Measurements from ENCODE around the gene GRID2IP.
"Not testable (repeated sequence)": the region's sequence is repeated elsewhere in the genome, so short reads cannot be mapped to it uniquely, and the experiment has no call there.

The GRID2IP gene

GRCh38 chr7:6551016-6551511 is at the start of gene GRID2IP:
TSS of gene GRID2IP (minus strand) at chr7:6551461. CDS start at chr7:6551436, 25 bp downstream.
- H3K27me3 ChIP-seq (ENCODE audit: control insufficient read depth, insufficient read depth, low read length): no peaks in the 10 kb centered on the region
- no peaks in the 10 kb centered on the region for H3K9me3 ChIP-seq (ENCODE audit: control insufficient read depth, low read depth, low read length)
- no peak within 1 kb of the TSS for H3K4me3 ChIP-seq (ENCODE audit: low read length)
- no peak within 1 kb of the TSS for H3K9ac ChIP-seq (ENCODE audit: low read length)
- no peak within 1 kb of the TSS for H3K27ac ChIP-seq (ENCODE audit: low read length)
- H3K4me1 ChIP-seq (ENCODE audit: control insufficient read depth, low read depth, low read length): no peaks in the 10 kb centered on the region
- no peaks in the 10 kb centered on the region for H3K36me3 ChIP-seq (ENCODE audit: control insufficient read depth, low read depth, low read length)

- no peak overlapping the region for H3K4me3 ChIP-seq (ENCODE audit: low read length)
- no peaks in the 10 kb centered on the region for H3K9me3 ChIP-seq (ENCODE audit: control insufficient read depth, low read depth, low read length)
- H3K4me1 ChIP-seq (ENCODE audit: control insufficient read depth, low read depth, low read length): no peaks in the 10 kb centered on the region
- no peak overlapping the region for H3K27ac ChIP-seq (ENCODE audit: low read length)
- no peak overlapping the region for H3K9ac ChIP-seq (ENCODE audit: low read length)
- H3K27me3 ChIP-seq (ENCODE audit: control insufficient read depth, insufficient read depth, low read length): no peaks in the 10 kb centered on the region
- peaks cover 36% of the 10 kb centered on the region for H3K36me3 ChIP-seq (ENCODE audit: control insufficient read depth, low read depth, low read length)
Observed at GRCh38 chr7:6600093-6600492, 48.8 kb upstream of the GRID2IP start.

- peak overlapping the region; percentile 89 for H3K4me3 ChIP-seq (ENCODE audit: low read length)
- peaks cover 43% of the 10 kb centered on the region for H3K36me3 ChIP-seq (ENCODE audit: control insufficient read depth, low read depth, low read length)
- peaks cover 4% of the 10 kb centered on the region for H3K4me1 ChIP-seq (ENCODE audit: control insufficient read depth, low read depth, low read length)
- no peaks in the 10 kb centered on the region for H3K9me3 ChIP-seq (ENCODE audit: control insufficient read depth, low read depth, low read length)
- H3K27ac ChIP-seq (ENCODE audit: low read length): no peak overlapping the region
- no peaks in the 10 kb centered on the region for H3K27me3 ChIP-seq (ENCODE audit: control insufficient read depth, insufficient read depth, low read length)
- peak overlapping the region; percentile 75 for H3K9ac ChIP-seq (ENCODE audit: low read length)
Observed at GRCh38 chr7:6590645-6591110, 39.4 kb upstream of the GRID2IP start.

GRCh38 chr7:6589829-6590644 is 38.8 kb upstream of the GRID2IP start, which contains the start of gene INTS15:
TSS of gene INTS15 (plus strand) at chr7:6590021. CDS start at chr7:6590284, 263 bp downstream.
- peaks cover 43% of the 10 kb centered on the region for H3K36me3 ChIP-seq (ENCODE audit: control insufficient read depth, low read depth, low read length)
- peaks cover 4% of the 10 kb centered on the region for H3K4me1 ChIP-seq (ENCODE audit: control insufficient read depth, low read depth, low read length)
- H3K27ac ChIP-seq (ENCODE audit: low read length): no peak within 1 kb of the TSS
- H3K9me3 ChIP-seq (ENCODE audit: control insufficient read depth, low read depth, low read length): no peaks in the 10 kb centered on the region
- H3K4me3 ChIP-seq (ENCODE audit: low read length): peak within 1 kb of the TSS; percentile 89
- no peaks in the 10 kb centered on the region for H3K27me3 ChIP-seq (ENCODE audit: control insufficient read depth, insufficient read depth, low read length)
- peak within 1 kb of the TSS; percentile 75 for H3K9ac ChIP-seq (ENCODE audit: low read length)

GRCh38 chr7:6589151-6589828 is 38.0 kb upstream of the GRID2IP start:
- H3K27ac ChIP-seq (ENCODE audit: low read length): no peak overlapping the region
- H3K27me3 ChIP-seq (ENCODE audit: control insufficient read depth, insufficient read depth, low read length): no peaks in the 10 kb centered on the region
- H3K36me3 ChIP-seq (ENCODE audit: control insufficient read depth, low read depth, low read length): peaks cover 45% of the 10 kb centered on the region
- H3K9me3 ChIP-seq (ENCODE audit: control insufficient read depth, low read depth, low read length): no peaks in the 10 kb centered on the region
- peaks cover 4% of the 10 kb centered on the region for H3K4me1 ChIP-seq (ENCODE audit: control insufficient read depth, low read depth, low read length)
- H3K4me3 ChIP-seq (ENCODE audit: low read length): peak overlapping the region; percentile 39
- H3K9ac ChIP-seq (ENCODE audit: low read length): no peak overlapping the region

GRCh38 chr7:6588566-6588965 is 37.3 kb upstream of the GRID2IP start:
- H3K9me3 ChIP-seq (ENCODE audit: control insufficient read depth, low read depth, low read length): no peaks in the 10 kb centered on the region
- H3K4me1 ChIP-seq (ENCODE audit: control insufficient read depth, low read depth, low read length): peaks cover 4% of the 10 kb centered on the region
- no peaks in the 10 kb centered on the region for H3K27me3 ChIP-seq (ENCODE audit: control insufficient read depth, insufficient read depth, low read length)
- no peak overlapping the region for H3K9ac ChIP-seq (ENCODE audit: low read length)
- H3K27ac ChIP-seq (ENCODE audit: low read length): no peak overlapping the region
- no peak overlapping the region for H3K4me3 ChIP-seq (ENCODE audit: low read length)
- peaks cover 49% of the 10 kb centered on the region for H3K36me3 ChIP-seq (ENCODE audit: control insufficient read depth, low read depth, low read length)

GRCh38 chr7:6585746-6586432 is 34.6 kb upstream of the GRID2IP start:
- not testable (repeated sequence) for H3K27ac ChIP-seq (ENCODE audit: low read length); H3K4me1 ChIP-seq (ENCODE audit: control insufficient read depth, low read depth, low read length); H3K27me3 ChIP-seq (ENCODE audit: control insufficient read depth, insufficient read depth, low read length); H3K9me3 ChIP-seq (ENCODE audit: control insufficient read depth, low read depth, low read length); H3K4me3 ChIP-seq (ENCODE audit: low read length); H3K9ac ChIP-seq (ENCODE audit: low read length)
- peaks cover 67% of the 10 kb centered on the region for H3K36me3 ChIP-seq (ENCODE audit: control insufficient read depth, low read depth, low read length)

- Histone ChIP-seq H3K27ac (ENCODE audit: low read length) (no peak overlapping the region), H3K4me3 (ENCODE audit: low read length) (no peak overlapping the region), H3K4me1 (ENCODE audit: control insufficient read depth, low read depth, low read length) (no peaks in the 10 kb centered on the region), H3K27me3 (ENCODE audit: control insufficient read depth, insufficient read depth, low read length) (no peaks in the 10 kb centered on the region), H3K9ac (ENCODE audit: low read length) (no peak overlapping the region), H3K36me3 (ENCODE audit: control insufficient read depth, low read depth, low read length) (peaks cover 40% of the 10 kb centered on the region), H3K9me3 (ENCODE audit: control insufficient read depth, low read depth, low read length) (no peaks in the 10 kb centered on the region)
Observed at GRCh38 chr7:6579446-6579845, 28.2 kb upstream of the GRID2IP start.

- Histone ChIP-seq H3K36me3 (ENCODE audit: control insufficient read depth, low read depth, low read length) (peaks cover 30% of the 10 kb centered on the region), H3K4me3 (ENCODE audit: low read length) (peak overlapping the region; percentile 84), H3K27me3 (ENCODE audit: control insufficient read depth, insufficient read depth, low read length) (no peaks in the 10 kb centered on the region), H3K9me3 (ENCODE audit: control insufficient read depth, low read depth, low read length) (no peaks in the 10 kb centered on the region), H3K9ac (ENCODE audit: low read length) (peak overlapping the region; percentile 86), H3K27ac (ENCODE audit: low read length) (no peak overlapping the region), H3K4me1 (ENCODE audit: control insufficient read depth, low read depth, low read length) (no peaks in the 10 kb centered on the region)
Observed at GRCh38 chr7:6578114-6579084, 27.1 kb upstream of the GRID2IP start.

- Histone ChIP-seq H3K4me1 (ENCODE audit: control insufficient read depth, low read depth, low read length) (no peaks in the 10 kb centered on the region), H3K4me3 (ENCODE audit: low read length) (peak within 1 kb of the TSS; percentile 84), H3K9me3 (ENCODE audit: control insufficient read depth, low read depth, low read length) (no peaks in the 10 kb centered on the region), H3K36me3 (ENCODE audit: control insufficient read depth, low read depth, low read length) (peaks cover 22% of the 10 kb centered on the region), H3K27me3 (ENCODE audit: control insufficient read depth, insufficient read depth, low read length) (no peaks in the 10 kb centered on the region), H3K9ac (ENCODE audit: low read length) (peak within 1 kb of the TSS; percentile 86), H3K27ac (ENCODE audit: low read length) (peak within 1 kb of the TSS; percentile 39)
Observed at GRCh38 chr7:6577369-6578113, 26.3 kb upstream of the GRID2IP start, which contains the start of gene ZDHHC4. TSS of gene ZDHHC4 (plus strand) at chr7:6577454. CDS start at chr7:6580562, 3,108 bp downstream.
